Heart right ventricle (tissue), 16 donors: Measurements from ENCODE around the gene CMSS1. TPM values are rescaled to one million over a fixed set of nuclear protein-coding genes. Genes with fewer than 3 reads are reported as not detected.

Experiments
- ATAC-seq, 8 donors: fragments of 200-7000 bp; cut with Tn5 transposase; one replicate each; pipeline ENCODE4 v1.9.1; 2020; ENCODE audit warnings: mild to moderate bottlenecking in 8 of 8, moderate library complexity in 8 of 8, moderate number of reproducible peaks in 1 of 8
- DNase-seq, 2 donors: peaks; one replicate each; pipeline ENCODE4 v3.0.0-alpha.2; 2020
- H3K27ac ChIP-seq, 10 donors: fragments of 200-600 bp; sonication (generic) in 2 of 10; one replicate each; pipeline versions ENCODE4 v1.5.0 to v1.8.0; 2020 to 2022; ENCODE audit warnings: mild to moderate bottlenecking in 3 of 10
- H3K27me3 ChIP-seq, 7 donors: fragments of 200-600 bp; one replicate each; pipeline ENCODE4 v1.8.0; 2021 to 2022; ENCODE audit warnings: mild to moderate bottlenecking in 2 of 7
- H3K36me3 ChIP-seq, 9 donors: fragments of 200-600 bp; sonication (generic) in 1 of 9; one replicate each; pipeline versions ENCODE4 v1.5.0 to v1.8.0; 2020 to 2022; ENCODE audit warnings: mild to moderate bottlenecking in 2 of 9
- H3K4me1 ChIP-seq, 9 donors: fragments of 200-600 bp; sonication (generic) in 1 of 9; one replicate each; pipeline versions ENCODE4 v1.5.0 to v1.8.0; 2020 to 2022; ENCODE audit warnings: mild to moderate bottlenecking in 4 of 9
- H3K4me3 ChIP-seq, 10 donors: fragments of 200-600 bp; sonication (generic) in 2 of 10; one replicate each; pipeline versions ENCODE4 v1.5.0 to v1.8.0; 2020 to 2022; ENCODE audit warnings: mild to moderate bottlenecking in 7 of 10, moderate library complexity in 2 of 10
- H3K9me3 ChIP-seq, 11 donors: fragments of 200-600 bp in 10 of 11; sonication (generic) in 2 of 11; one replicate each; pipeline versions ENCODE4 v1.5.0 to v1.8.0; 2013 to 2022; ENCODE audit warnings: mild to moderate bottlenecking in 2 of 11, control low read depth in 1 of 11, moderate library complexity in 1 of 11
- WGBS, 2 donors: extraction: QIAGEN DNeasy Blood & Tissue Kit; methylation state at CpG; one replicate each; pipeline ENCODE4 v1.1.7; 2013; ENCODE audit warnings: inconsistent platforms in 1 of 2; 5-methylcytosine and 5-hydroxymethylcytosine counted together
- intact Hi-C, 10 donors: fragments of 100-400 bp; cut with DNase I; formaldehyde crosslinking; loops; one replicate each; pipeline versions ENCODE4 v1.11.1 to v1.14.2; 2022
- polyA plus RNA-seq, 2 donors: library from polyadenylated mRNA; stranded (reverse); fragments of 200-250 nt; gene quantifications; one replicate each; pipeline ENCODE4 v1.2.3, GENCODE V29; 2013
- total RNA-seq, 10 donors: library from RNA; stranded (reverse); fragmentation: NEBNext Ultra II Directional in 3 of 10; extraction: Animal tissue kit (Norgen Biotek cat#: 25700) in 3 of 10; gene quantifications; one replicate each; pipeline versions ENCODE4 v1.2.1 to v1.2.4, GENCODE V29; 2021 to 2023
- TF ChIP-seq, protein P1 (sequence below), 9 donors: fragments of 200-600 bp; sonication (generic) in 2 of 9; IDR thresholded peaks; one replicate each; pipeline versions ENCODE4 v1.5.0 to v1.8.0; 2021 to 2022; ENCODE audit warnings: antibody characterized with exemption in 9 of 9, mild to moderate bottlenecking in 5 of 9, moderate library complexity in 1 of 9
- donor health status: Arrhythmogenic right ventricular cardiomyopathy.
- donor health status: ischemic (EF 13 %, LVEDD 7.1; RV severe dilation, severe dysfunction).
- donor health status: healthy with polysubstance abuse.
- donor health status: DM: no; HTN: yes; CAD: no.
- donor health status: DM: no; HTN: no; CAD: no.
- donor health status: ischemic (EF 25% LVEDD 6.9; RV normal size, moderate dysfunction).
- donor health status: ischemic (EF 25% LVEDD 5.7; RV mildly dilated, moderate dysfunction).
- donor health status: healthy.
- donor health status: DM: yes; HTN: yes; CAD: no.
- donor health status: Ischemic cardiomyopathy.
- donor health status: ischemic (EF 35%, LVEDD 5.7; RV mildly dilated, moderate dysfunction).
- donor health status: nonischemic (EF 11% LVEDD 7.7; RV severe dilation, severe dysfunction).
- donor health status: DM: yes; HTN: yes; CAD: no.
- donor health status: PGD.
- donor health status: ischemic (EF 29% LVEDD 5.4; RV normal size, mild dysfunction).
- donor health status: nonischemic (EF 23%, LVEDD 6.1; RV moderate dilation, normal function).

CMSS1 gene
- total and polyA plus RNA-seq, 12 donors: 24.6 to 45.4 (median 34.6) TPM

- WGBS, 2 donors: 96% methylated on average over 6 of the region's 6 CpGs
- peaks cover 0 to 29% (median 10%) of the 10 kb centered on the region in 9 donors for H3K4me1 ChIP-seq
Measured at GRCh38 chr3:100083209-100083608, 265.5 kb downstream of the CMSS1 start.

DNA sequence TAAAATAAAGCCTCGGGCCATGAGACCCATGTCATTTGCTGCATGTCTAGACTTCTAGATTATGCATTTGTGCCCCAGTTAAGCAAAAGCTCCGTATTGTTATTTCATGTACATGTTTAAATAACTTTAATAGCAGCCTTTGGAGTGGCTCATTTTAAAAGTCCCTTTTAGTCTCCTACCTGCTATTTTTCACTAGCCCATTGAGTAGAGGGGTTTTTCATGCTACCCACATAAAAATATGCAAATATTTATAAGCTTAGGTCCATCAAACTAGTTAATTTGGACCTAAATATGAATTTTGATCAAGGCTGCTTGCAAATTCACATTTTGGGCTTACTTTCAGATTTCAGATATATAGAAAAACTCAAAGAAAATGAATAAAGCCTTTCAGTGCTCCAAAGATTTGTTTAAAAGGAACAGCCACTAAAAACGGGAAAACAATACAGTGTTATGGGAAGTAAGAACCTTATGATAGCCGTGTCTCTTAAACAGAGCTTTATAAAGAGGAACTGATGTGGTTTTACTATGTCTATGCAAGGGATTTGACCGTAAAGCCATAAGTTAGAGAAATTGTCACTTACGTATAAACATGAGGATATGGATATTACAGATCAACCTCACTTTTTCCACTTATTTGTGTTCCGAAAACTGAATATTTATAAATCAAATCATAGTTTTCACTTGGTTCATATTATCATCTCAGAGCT lies 266.6 kb downstream of the CMSS1 start:
- 92 to 94% methylated on average over 7 of the region's 7 CpGs for WGBS, 2 donors
- DNase-seq (no peak), ATAC-seq (peak in 2 of 8 donors; percentile 35 to 56)
- Histone ChIP-seq H3K36me3 (no peaks in the 10 kb centered on the region), H3K4me1 (peaks cover 0 to 29% (median 10%) of the 10 kb centered on the region in 9 donors), H3K27me3 (no peaks in the 10 kb centered on the region), H3K9me3 (no peaks in the 10 kb centered on the region), H3K4me3 (no peak overlapping the region), H3K27ac (peak overlapping the region in 1 of 10 donors; percentile 55)
- TF ChIP-seq, protein P1, sequence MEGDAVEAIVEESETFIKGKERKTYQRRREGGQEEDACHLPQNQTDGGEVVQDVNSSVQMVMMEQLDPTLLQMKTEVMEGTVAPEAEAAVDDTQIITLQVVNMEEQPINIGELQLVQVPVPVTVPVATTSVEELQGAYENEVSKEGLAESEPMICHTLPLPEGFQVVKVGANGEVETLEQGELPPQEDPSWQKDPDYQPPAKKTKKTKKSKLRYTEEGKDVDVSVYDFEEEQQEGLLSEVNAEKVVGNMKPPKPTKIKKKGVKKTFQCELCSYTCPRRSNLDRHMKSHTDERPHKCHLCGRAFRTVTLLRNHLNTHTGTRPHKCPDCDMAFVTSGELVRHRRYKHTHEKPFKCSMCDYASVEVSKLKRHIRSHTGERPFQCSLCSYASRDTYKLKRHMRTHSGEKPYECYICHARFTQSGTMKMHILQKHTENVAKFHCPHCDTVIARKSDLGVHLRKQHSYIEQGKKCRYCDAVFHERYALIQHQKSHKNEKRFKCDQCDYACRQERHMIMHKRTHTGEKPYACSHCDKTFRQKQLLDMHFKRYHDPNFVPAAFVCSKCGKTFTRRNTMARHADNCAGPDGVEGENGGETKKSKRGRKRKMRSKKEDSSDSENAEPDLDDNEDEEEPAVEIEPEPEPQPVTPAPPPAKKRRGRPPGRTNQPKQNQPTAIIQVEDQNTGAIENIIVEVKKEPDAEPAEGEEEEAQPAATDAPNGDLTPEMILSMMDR (IDR thresholded peaks at IDR 0.05): no peak
- intact Hi-C loops: no loop called here

More at GRCh38 chr3:100083209-100083608, 265.5 kb downstream of the CMSS1 start:
- DNase-seq (no peak), ATAC-seq (no peak)
- no peaks in the 10 kb centered on the region for H3K27me3 ChIP-seq
- no peaks in the 10 kb centered on the region for H3K9me3 ChIP-seq
- H3K27ac ChIP-seq: no peak overlapping the region
- intact Hi-C loops: no loop called here
- TF ChIP-seq, protein P1 (IDR thresholded peaks at IDR 0.05): no peak
- no peak overlapping the region for H3K4me3 ChIP-seq
- no peaks in the 10 kb centered on the region for H3K36me3 ChIP-seq

GRCh38 chr3:100086401-100086800 lies 268.7 kb downstream of the CMSS1 start:
- Histone ChIP-seq H3K4me3 (no peak overlapping the region), H3K36me3 (no peaks in the 10 kb centered on the region), H3K9me3 (no peaks in the 10 kb centered on the region), H3K27me3 (no peaks in the 10 kb centered on the region), H3K4me1 (peaks cover 0 to 36% (median 25%) of the 10 kb centered on the region in 9 donors), H3K27ac (peak overlapping the region in 3 of 10 donors; percentile 20 to 58 (median 20))
- 82 to 91% methylated on average over 1 of the region's 1 CpG for WGBS, 2 donors
- ATAC-seq: no peak
- no peak for DNase-seq
- intact Hi-C loops: no loop called here
- TF ChIP-seq, protein P1 (IDR thresholded peaks at IDR 0.05): no peak

- Histone ChIP-seq H3K36me3 (no peaks in the 10 kb centered on the region), H3K4me1 (peaks cover 0 to 36% (median 25%) of the 10 kb centered on the region in 9 donors), H3K4me3 (no peak overlapping the region), H3K9me3 (no peaks in the 10 kb centered on the region), H3K27me3 (no peaks in the 10 kb centered on the region), H3K27ac (peak overlapping the region in 1 of 10 donors; percentile 58)
- DNase-seq: no peak
- intact Hi-C loops: no loop called here
- ATAC-seq: no peak
- TF ChIP-seq, protein P1 (IDR thresholded peaks at IDR 0.05): no peak
Measured at GRCh38 chr3:100087198-100087597, 269.5 kb downstream of the CMSS1 start.
